KOPT-K1 (cell line): ENCODE data around the gene CLMN.
"Not testable (repeated sequence)": the region's sequence is repeated elsewhere in the genome, so short reads cannot be mapped to it uniquely, and the experiment has no call there.

Source experiments
- H3K27ac ChIP-seq: fragments of 200-600 bp; sonication (generic); 2 replicates; pipeline ENCODE4 v1.5.1; 2016; ENCODE audit warnings: antibody characterized with exemption, mild to moderate bottlenecking, low read depth, low read length; ENCODE audit not compliant: poor library complexity, severe bottlenecking
- H3K36me3 ChIP-seq: fragments of 200-600 bp; sonication (generic); 2 replicates; pipeline ENCODE4 v1.5.1; 2017; ENCODE audit warnings: antibody characterized with exemption, mild to moderate bottlenecking, low read length, moderate library complexity; ENCODE audit not compliant: insufficient read depth
- H3K9me3 ChIP-seq: fragments of 200-600 bp; sonication (generic); 2 replicates; pipeline ENCODE4 v1.5.1; 2017; ENCODE audit warnings: antibody characterized with exemption, low read length, mild to moderate bottlenecking; ENCODE audit not compliant: insufficient read depth, poor library complexity, severe bottlenecking

Gene CLMN

GRCh38 chr14:95138876-95139275 is 180.8 kb downstream of the CLMN start:
- Histone ChIP-seq H3K27ac (no peak overlapping the region), H3K9me3 (no peaks in the 10 kb centered on the region), H3K36me3 (peaks cover 29% of the 10 kb centered on the region)

GRCh38 chr14:95138455-95138854 is 181.3 kb downstream of the CLMN start:
- H3K9me3 ChIP-seq, H3K27ac ChIP-seq: not testable (repeated sequence)
- H3K36me3 ChIP-seq, result peaks cover 29% of the 10 kb centered on the region

GRCh38 chr14:95137804-95138167 is 181.9 kb downstream of the CLMN start:
- Histone ChIP-seq H3K27ac (no peak overlapping the region), H3K36me3 (peaks cover 36% of the 10 kb centered on the region), H3K9me3 (no peaks in the 10 kb centered on the region)

GRCh38 chr14:95137164-95137803 is 182.4 kb downstream of the CLMN start:
- no peak overlapping the region for H3K27ac ChIP-seq
- H3K9me3 ChIP-seq, result no peaks in the 10 kb centered on the region
- peaks cover 41% of the 10 kb centered on the region for H3K36me3 ChIP-seq

GRCh38 chr14:95136631-95137030 is 183.1 kb downstream of the CLMN start:
- Histone ChIP-seq H3K9me3 (no peaks in the 10 kb centered on the region), H3K36me3 (peaks cover 48% of the 10 kb centered on the region), H3K27ac (no peak overlapping the region)

GRCh38 chr14:95134304-95134933 is 185.3 kb downstream of the CLMN start:
- Histone ChIP-seq H3K9me3 (no peaks in the 10 kb centered on the region), H3K36me3 (peaks cover 56% of the 10 kb centered on the region), H3K27ac (no peak overlapping the region)

- peaks cover 64% of the 10 kb centered on the region for H3K36me3 ChIP-seq
- H3K9me3 ChIP-seq, result no peaks in the 10 kb centered on the region
- no peak overlapping the region for H3K27ac ChIP-seq
These were observed 186.4 kb downstream of the CLMN start for GRCh38 chr14:95133282-95133681.

GRCh38 chr14:95132760-95133159 is 186.9 kb downstream of the CLMN start:
- H3K9me3 ChIP-seq, result no peaks in the 10 kb centered on the region
- no peak overlapping the region for H3K27ac ChIP-seq
- H3K36me3 ChIP-seq, result peaks cover 65% of the 10 kb centered on the region
